ENCODE results near the gene SLC66A1. TPM values are rescaled to one million over a fixed set of nuclear protein-coding genes. Genes with fewer than 3 reads are reported as not detected.

SLC66A1 gene
- total RNA-seq, 1 experiment from 2014 or later = 27.7 TPM

GRCh38 chr1:19341201-19342061 lies 29.3 kb downstream of the SLC66A1 start:
- H3K36me3 ChIP-seq (ENCODE audit: low read depth, low read length) = peaks cover 6% of the 10 kb centered on the region; the same call in 1 of the 2 replicates
- H3F3A ChIP-seq (ENCODE audit: low read length, unreplicated experiment) = no peaks in the 10 kb centered on the region
- H3K4me2 ChIP-seq (ENCODE audit: low read length) = no peak overlapping the region
- H3K4me1 ChIP-seq (ENCODE audit: insufficient read depth, low read length) = peaks cover 20% of the 10 kb centered on the region
- BruUV-seq (replicated peaks) = no TSS peak
- intact Hi-C loops (cut with micrococcal nuclease) = loop anchor here (5.0 kb wide), 1 partner anchor 311 kb away; no protein-coding TSS in a partner anchor
- no peaks in the 10 kb centered on the region for H3K79me2 ChIP-seq (ENCODE audit: low read length)
- H3K9me3 ChIP-seq (ENCODE audit: low read length) = no peaks in the 10 kb centered on the region
- TF ChIP-seq EZH2phosphoT487 (IDR thresholded peaks at IDR 0.05; ENCODE audit: borderline replicate concordance, low read length) (no peak), CTCF (conservative IDR thresholded peaks at IDR 0.05; ENCODE audit: low read depth, low read length) (peak; percentile 81)
- H4K20me1 ChIP-seq (ENCODE audit: low read length) = no peaks in the 10 kb centered on the region
- no peaks in the 10 kb centered on the region for H3K9me2 ChIP-seq (replicated peaks; ENCODE audit: low read length)
- no peak overlapping the region for H3K4me3 ChIP-seq (ENCODE audit: low read length)
- H3K27ac ChIP-seq (ENCODE audit: low read length) = no peak overlapping the region
- H3K27me3 ChIP-seq (ENCODE audit: low read length) = no peaks in the 10 kb centered on the region
- no peak overlapping the region for H2AFZ ChIP-seq (ENCODE audit: low read length)
- ATAC-seq (peak; percentile 25), DNase-seq (peak; percentile 83)
- ChIA-PET POLR2A (ENCODE audit: unreplicated experiment) (no interaction called here), CTCF (interaction anchor here (0.7 kb wide), 1 partner anchor 24 kb away, joined by 3 read pairs; no protein-coding TSS in a partner anchor)
- no peak overlapping the region for H3K9ac ChIP-seq (ENCODE audit: low read length)

- ChIA-PET POLR2A (ENCODE audit: unreplicated experiment) (no interaction called here), CTCF (no interaction called here)
- H3K9me3 ChIP-seq (ENCODE audit: low read length) = no peaks in the 10 kb centered on the region
- BruUV-seq (replicated peaks) = no TSS peak
- no peaks in the 10 kb centered on the region for H4K20me1 ChIP-seq (ENCODE audit: low read length)
- no peak overlapping the region for H3K4me2 ChIP-seq (ENCODE audit: low read length)
- H3K36me3 ChIP-seq (ENCODE audit: low read depth, low read length) = peaks cover 6% of the 10 kb centered on the region; the same call in 1 of the 2 replicates
- H2AFZ ChIP-seq (ENCODE audit: low read length) = no peak overlapping the region
- intact Hi-C loops (cut with micrococcal nuclease) = loop anchor here (5.0 kb wide), 1 partner anchor 310 kb away; no protein-coding TSS in a partner anchor
- ATAC-seq (no peak), DNase-seq (no peak)
- H3K9ac ChIP-seq (ENCODE audit: low read length) = no peak overlapping the region
- H3K4me3 ChIP-seq (ENCODE audit: low read length) = no peak overlapping the region
- no peaks in the 10 kb centered on the region for H3F3A ChIP-seq (ENCODE audit: low read length, unreplicated experiment)
- TF ChIP-seq CTCF (conservative IDR thresholded peaks at IDR 0.05; ENCODE audit: low read depth, low read length) (no peak), EZH2 (IDR thresholded peaks at IDR 0.05; ENCODE audit: low read length, unreplicated experiment) (no peak), EZH2phosphoT487 (IDR thresholded peaks at IDR 0.05; ENCODE audit: borderline replicate concordance, low read length) (no peak)
- no peak overlapping the region for H3K27ac ChIP-seq (ENCODE audit: low read length)
- H3K79me2 ChIP-seq (ENCODE audit: low read length) = no peaks in the 10 kb centered on the region
- no peaks in the 10 kb centered on the region for H3K27me3 ChIP-seq (ENCODE audit: low read length)
- no peaks in the 10 kb centered on the region for H3K9me2 ChIP-seq (replicated peaks; ENCODE audit: low read length)
- peaks cover 12% of the 10 kb centered on the region for H3K4me1 ChIP-seq (ENCODE audit: insufficient read depth, low read length)
These were observed 30.1 kb downstream of the SLC66A1 start for GRCh38 chr1:19342062-19342750.
